Panc1 (cell line): Measurements from ENCODE around the gene COL13A1. TPM values are rescaled to one million over a fixed set of nuclear protein-coding genes. Genes with fewer than 3 reads are reported as not detected.

Source experiments
- ATAC-seq: fragments of 200-7000 bp; cut with Tn5 transposase; 2 replicates; pipeline ENCODE4 v1.9.1; 2020; ENCODE audit warnings: mild to moderate bottlenecking, moderate library complexity
- BruUV-seq: library from RNA; stranded (reverse); fragments of 400-500 nt; replicated peaks from 2 replicates; lab custom pipeline; 2021; lab: Mats Ljungman, UMichigan
- CTCF ChIA-PET: fragments of 300-600 bp; sonication (Branson Sonifier 250); formaldehyde crosslinking; loops from one replicate; lab custom pipeline; 2022; ENCODE audit warnings: antibody characterized with exemption; lab: Charles Lee
- POLR2A ChIA-PET: fragments of 300-600 bp; sonication (Branson Sonifier 250); formaldehyde crosslinking; loops from one replicate; lab custom pipeline; 2022; ENCODE audit warnings: antibody characterized with exemption; lab: Charles Lee
- DNase-seq: peaks from one replicate; pipeline ENCODE4 v3.0.0-alpha.2; 2010; ENCODE audit warnings: low read depth, low spot score
- H3K27ac ChIP-seq: 2 replicates; pipeline ENCODE4 v1.5.1; 2011; ENCODE audit warnings: mild to moderate bottlenecking, low read length, inconsistent platforms
- H3K27me3 ChIP-seq: fragments of 200-500 bp; sonication (Bioruptor generic); 2 replicates; pipeline ENCODE4 v1.6.0; 2014; ENCODE audit warnings: low read length, inconsistent platforms; ENCODE audit not compliant: control insufficient read depth, insufficient read depth
- H3K36me3 ChIP-seq: fragments of 200-500 bp; sonication (Bioruptor generic); 2 replicates; pipeline ENCODE4 v1.5.1; 2014; ENCODE audit warnings: inconsistent platforms, mild to moderate bottlenecking, low read length, moderate library complexity; ENCODE audit not compliant: control insufficient read depth, insufficient read depth
- H3K4me1 ChIP-seq: 2 replicates; pipeline ENCODE4 v1.5.1; 2011; ENCODE audit warnings: inconsistent platforms, mild to moderate bottlenecking, low read length, moderate library complexity; ENCODE audit not compliant: control insufficient read depth, insufficient read depth
- H3K4me3 ChIP-seq, 2 experiments: 2 replicates each; pipeline ENCODE4 v1.5.1; 2011 to 2012; ENCODE audit warnings: low read depth in 2 of 2, low read length in 2 of 2, mild to moderate bottlenecking in 2 of 2, inconsistent platforms in 1 of 2, moderate library complexity in 1 of 2
- H3K9me3 ChIP-seq: fragments of 200-500 bp; sonication (Bioruptor generic); 2 replicates; pipeline ENCODE4 v1.5.1; 2014; ENCODE audit warnings: low read depth, mild to moderate bottlenecking, inconsistent platforms, low read length, moderate library complexity; ENCODE audit not compliant: control insufficient read depth, insufficient read depth
- POLR2AphosphoS5 ChIP-seq: IDR thresholded peaks from 2 replicates; pipeline ENCODE4 v1.6.1; 2012; ENCODE audit warnings: mild to moderate bottlenecking, low read depth, low read length, moderate library complexity
- REST ChIP-seq, 2 experiments: IDR thresholded peaks; 2 replicates each; pipeline ENCODE4 v1.6.1; 2011 to 2012; ENCODE audit warnings: low read depth in 2 of 2, control low read depth in 1 of 2, low read length in 1 of 2, mild to moderate bottlenecking in 1 of 2, moderate library complexity in 1 of 2; ENCODE audit not compliant: insufficient read depth in 1 of 2
- SIN3A ChIP-seq: IDR thresholded peaks from 2 replicates; pipeline ENCODE4 v1.6.1; 2012; ENCODE audit warnings: low read depth, mild to moderate bottlenecking, low read length, moderate library complexity, borderline replicate concordance; ENCODE audit not compliant: insufficient read depth
- TCF7L2 ChIP-seq: IDR thresholded peaks from 2 replicates; pipeline ENCODE4 v1.6.1; 2011; ENCODE audit warnings: mild to moderate bottlenecking, low read depth, low read length, inconsistent platforms
- in situ Hi-C: cut with HindIII; loops from 2 replicates; pipeline ENCODE4 v1.10.0; 2016; ENCODE audit warnings: low sequenced_read_pairs, low pct_unique_long_range_greater_than_20kb
- intact Hi-C: fragments of 100-400 bp; cut with micrococcal nuclease; formaldehyde crosslinking; loops from one replicate; pipeline ENCODE4 v1.10.0; 2022; ENCODE audit not compliant: unreplicated experiment
- total RNA-seq: library from RNA; stranded (reverse); gene quantifications from one replicate; pipeline ENCODE4 v1.2.1, GENCODE V29; 2021; ENCODE audit not compliant: unreplicated experiment
- TF ChIP-seq, protein P1 (sequence below): fragments of 450-650 bp; IDR thresholded peaks from 2 replicates; pipeline ENCODE4 v1.5.1; 2017; ENCODE audit warnings: mild to moderate bottlenecking

COL13A1 gene
- total RNA-seq, 1 experiment from 2014 or later, result 1.0 TPM

DNA sequence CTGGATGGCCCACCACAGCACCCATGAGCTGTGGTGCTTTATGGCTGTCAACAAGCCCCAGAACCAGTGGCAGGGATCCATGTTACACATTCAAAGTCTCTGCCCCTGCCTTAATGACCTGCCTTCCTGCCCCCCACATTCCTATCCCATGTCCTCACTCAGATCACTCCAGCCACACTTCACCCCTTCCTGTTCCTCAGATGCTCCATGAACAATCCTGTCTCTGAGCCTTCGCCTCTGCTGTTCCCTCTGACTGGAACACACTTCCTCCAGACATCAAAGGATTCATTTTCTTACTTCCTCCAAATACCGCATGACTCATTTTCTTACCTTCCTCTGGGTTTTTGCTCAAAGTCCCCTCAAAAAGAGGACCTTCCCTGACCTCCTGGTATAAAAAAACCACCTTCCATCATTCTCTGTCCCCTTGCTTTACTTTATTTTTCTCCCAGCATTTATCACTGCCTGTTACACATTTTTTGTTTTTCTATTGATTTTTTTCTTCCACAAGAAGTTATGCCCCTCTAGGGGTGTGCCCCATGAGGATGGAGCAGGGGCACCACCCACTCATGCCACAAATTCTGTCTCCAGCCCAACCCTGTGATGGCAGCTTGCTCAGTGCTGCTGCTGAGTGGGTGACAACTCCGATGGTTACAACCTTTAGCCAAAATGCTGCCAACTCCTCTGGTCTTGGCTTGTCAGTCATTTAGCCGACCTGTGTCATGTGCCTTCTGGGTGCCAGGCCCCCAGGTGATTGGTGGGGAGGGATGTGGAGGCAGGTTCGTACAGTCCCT is 18.2 kb downstream of the COL13A1 start:
- no peak for DNase-seq
- CTCF ChIA-PET, result no interaction called here

GRCh38 chr10:69820817-69821216 is 19.1 kb downstream of the COL13A1 start:
- DNase-seq, result no peak

More for the DNA sequence above, 18.2 kb downstream of the COL13A1 start:
- in situ Hi-C loops, result no loop called here
- Histone ChIP-seq H3K4me1 (no peaks in the 10 kb centered on the region), H3K9me3 (no peaks in the 10 kb centered on the region), H3K27me3 (no peaks in the 10 kb centered on the region), H3K27ac (no peak overlapping the region), H3K36me3 (no peaks in the 10 kb centered on the region), H3K4me3 (no peak overlapping the region)
- no TSS peak for BruUV-seq
- TF ChIP-seq POLR2AphosphoS5 (no peak), TCF7L2 (no peak), REST (IDR thresholded peaks at IDR 0.05; ENCODE audit: insufficient read depth in 1 of 2, low read depth in 2 of 2, low read length in 1 of 2) (no peak), SIN3A (no peak)
- TF ChIP-seq, protein P1, sequence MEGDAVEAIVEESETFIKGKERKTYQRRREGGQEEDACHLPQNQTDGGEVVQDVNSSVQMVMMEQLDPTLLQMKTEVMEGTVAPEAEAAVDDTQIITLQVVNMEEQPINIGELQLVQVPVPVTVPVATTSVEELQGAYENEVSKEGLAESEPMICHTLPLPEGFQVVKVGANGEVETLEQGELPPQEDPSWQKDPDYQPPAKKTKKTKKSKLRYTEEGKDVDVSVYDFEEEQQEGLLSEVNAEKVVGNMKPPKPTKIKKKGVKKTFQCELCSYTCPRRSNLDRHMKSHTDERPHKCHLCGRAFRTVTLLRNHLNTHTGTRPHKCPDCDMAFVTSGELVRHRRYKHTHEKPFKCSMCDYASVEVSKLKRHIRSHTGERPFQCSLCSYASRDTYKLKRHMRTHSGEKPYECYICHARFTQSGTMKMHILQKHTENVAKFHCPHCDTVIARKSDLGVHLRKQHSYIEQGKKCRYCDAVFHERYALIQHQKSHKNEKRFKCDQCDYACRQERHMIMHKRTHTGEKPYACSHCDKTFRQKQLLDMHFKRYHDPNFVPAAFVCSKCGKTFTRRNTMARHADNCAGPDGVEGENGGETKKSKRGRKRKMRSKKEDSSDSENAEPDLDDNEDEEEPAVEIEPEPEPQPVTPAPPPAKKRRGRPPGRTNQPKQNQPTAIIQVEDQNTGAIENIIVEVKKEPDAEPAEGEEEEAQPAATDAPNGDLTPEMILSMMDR, result no peak
- intact Hi-C loops, result no loop called here
- POLR2A ChIA-PET, result no interaction called here
- ATAC-seq, result 0 out of 2 replicates have a peak, but pooled peaks have one; percentile 18

More at GRCh38 chr10:69820817-69821216, 19.1 kb downstream of the COL13A1 start:
- H3K4me1 ChIP-seq, result no peaks in the 10 kb centered on the region
- no peak overlapping the region for H3K27ac ChIP-seq
- no peak for TF ChIP-seq REST (IDR thresholded peaks at IDR 0.05; ENCODE audit: insufficient read depth in 1 of 2, low read depth in 2 of 2, low read length in 1 of 2)
- TF ChIP-seq TCF7L2, result no peak
- TF ChIP-seq, protein P1, result no peak
- intact Hi-C loops (no loop called here), in situ Hi-C loops (no loop called here)
- no peaks in the 10 kb centered on the region for H3K36me3 ChIP-seq
- H3K9me3 ChIP-seq, result no peaks in the 10 kb centered on the region
- no peak for ATAC-seq
- H3K27me3 ChIP-seq, result no peaks in the 10 kb centered on the region
- H3K4me3 ChIP-seq, result no peak overlapping the region
- ChIA-PET POLR2A (no interaction called here), CTCF (no interaction called here)
- no TSS peak for BruUV-seq
